Renal cortex interstitium (tissue), 11 donors: ENCODE measurements around the gene SASH3. TPM values are rescaled to one million over a fixed set of nuclear protein-coding genes. Genes with fewer than 3 reads are reported as not detected.
A peak's percentile ranks its signal among the peaks of the same experiment; 100 is the strongest.

Experiments
- DNase-seq, 11 donors: peaks; one replicate each; pipeline ENCODE4 v3.0.0-alpha.2; 2013; ENCODE audit warnings: low read depth in 9 of 11, low spot score in 4 of 11; ENCODE audit errors: extremely low read depth in 1 of 11
- polyA plus RNA-seq, 3 donors: library from polyadenylated mRNA; unstranded; fragments of 120-200 nt; gene quantifications; one replicate each; pipeline ENCODE4 v1.2.1, GENCODE V29; 2013; ENCODE audit not compliant: insufficient read length in 3 of 3

SASH3 gene
- polyA plus RNA-seq, 3 donors: 1.5 to 2.5 (median 2.5) TPM

DNA sequence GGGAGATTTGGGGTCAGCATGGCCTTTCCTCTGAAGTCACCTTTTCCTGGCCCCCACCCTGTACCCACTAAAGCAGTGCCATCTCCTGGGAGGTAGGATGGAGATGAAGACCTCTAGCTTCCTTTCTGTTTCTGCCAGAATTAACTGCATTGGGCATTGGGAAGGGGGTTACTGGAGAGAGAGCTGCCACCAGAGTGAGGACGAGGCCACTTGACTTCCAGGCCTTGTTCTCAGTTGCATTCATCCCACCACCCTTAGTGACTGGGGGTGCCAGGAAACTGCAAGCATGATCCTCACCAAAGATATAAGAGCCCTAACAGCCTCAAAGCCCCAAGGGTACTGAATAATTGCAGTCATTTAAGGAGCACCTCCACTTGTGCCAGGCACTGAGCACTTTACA lies 15.8 kb downstream of the SASH3 start:
- DNase-seq: no peak

DNA sequence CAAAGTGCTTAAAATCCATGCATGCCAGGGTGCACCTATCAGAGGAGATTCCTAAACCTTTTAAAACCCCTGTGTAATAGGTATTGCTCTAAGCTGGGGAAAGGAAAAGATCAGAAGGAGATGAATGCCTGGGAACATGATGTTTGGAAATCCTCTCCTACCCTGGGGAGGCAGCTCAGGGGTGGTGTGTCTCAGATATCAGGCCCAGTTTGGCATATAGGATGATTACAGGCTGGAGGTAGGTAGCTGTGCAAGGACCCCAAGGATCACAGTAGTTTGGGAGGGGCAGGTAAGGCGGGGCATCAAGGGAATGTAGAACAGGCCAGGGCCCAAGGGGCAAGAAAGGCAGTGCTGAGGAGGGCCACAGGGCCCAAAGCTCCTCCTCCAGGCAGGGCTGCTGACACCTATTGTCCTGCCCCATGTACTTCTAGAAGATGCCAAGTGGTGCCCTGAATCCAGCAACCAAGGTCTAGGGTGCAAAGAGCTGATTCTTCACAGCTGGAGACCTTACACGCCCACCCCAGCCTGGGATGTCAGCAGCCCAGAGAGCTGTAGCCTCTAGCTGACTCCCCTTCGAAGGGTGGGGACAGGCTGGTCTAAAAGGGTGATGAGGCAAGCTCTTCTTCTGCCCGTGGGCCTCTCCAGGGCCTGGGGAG lies 17.6 kb downstream of the SASH3 start:
- DNase-seq: no peak

DNA sequence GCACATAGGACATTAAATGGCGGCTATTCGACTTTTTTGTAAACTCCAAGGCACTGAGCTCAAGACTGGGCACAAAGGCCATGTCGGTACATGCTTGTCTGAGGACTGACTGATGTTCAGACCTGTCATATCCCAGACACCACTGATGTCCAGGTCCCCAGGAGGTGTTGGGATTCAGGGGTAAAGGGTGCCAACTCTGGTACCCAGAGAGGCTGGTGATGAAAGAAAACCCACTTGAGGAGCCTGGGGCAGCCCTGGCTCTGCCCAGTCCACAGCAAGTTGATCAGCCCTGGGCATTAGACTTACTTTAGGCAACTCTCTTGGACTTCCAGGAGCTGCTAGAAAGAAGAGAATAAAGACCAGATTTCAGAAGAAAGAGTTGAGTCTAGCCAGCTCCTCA lies 18.7 kb downstream of the SASH3 start:
- DNase-seq: no peak

DNA sequence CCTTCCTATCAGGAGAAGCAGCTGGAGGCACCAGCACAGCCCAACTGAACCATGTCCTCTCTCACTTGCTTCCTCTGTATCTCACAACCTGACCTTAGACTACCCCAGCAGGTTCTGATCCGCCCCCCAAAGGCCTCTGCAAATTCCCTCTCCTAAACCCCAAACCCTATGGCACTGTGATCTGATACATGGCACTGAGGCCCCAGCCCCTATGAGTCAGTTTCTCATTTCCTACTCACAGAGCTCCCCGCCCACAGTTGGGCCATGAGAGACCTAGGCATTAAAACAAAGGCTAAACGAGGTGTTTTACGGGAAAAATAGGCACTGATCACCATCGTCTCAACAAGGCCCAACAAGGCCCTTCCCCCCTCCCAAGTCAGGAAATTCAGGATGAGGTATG lies 19.1 kb downstream of the SASH3 start:
- DNase-seq: no peak

DNA sequence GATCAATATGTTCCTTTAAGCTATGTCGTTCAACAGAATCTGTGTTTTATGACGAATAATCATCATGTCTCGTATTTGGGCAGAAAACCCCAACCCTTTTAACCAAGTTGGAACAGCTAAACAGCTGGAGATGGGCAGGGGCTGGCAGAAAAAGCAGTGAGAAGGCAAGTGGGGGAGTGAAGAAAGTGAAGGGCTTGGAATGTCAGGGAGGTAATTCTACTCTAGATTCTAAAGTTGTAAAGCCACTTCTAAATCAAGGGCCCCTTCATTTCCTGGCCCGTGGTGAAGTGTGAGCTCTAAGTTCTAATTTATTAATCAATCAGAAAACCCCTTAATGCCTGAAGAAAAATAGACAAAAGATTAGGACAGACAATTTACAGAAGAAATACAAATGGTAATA lies 20.4 kb downstream of the SASH3 start:
- peak in 2 of 11 donors; percentile 11 to 15 for DNase-seq

DNA sequence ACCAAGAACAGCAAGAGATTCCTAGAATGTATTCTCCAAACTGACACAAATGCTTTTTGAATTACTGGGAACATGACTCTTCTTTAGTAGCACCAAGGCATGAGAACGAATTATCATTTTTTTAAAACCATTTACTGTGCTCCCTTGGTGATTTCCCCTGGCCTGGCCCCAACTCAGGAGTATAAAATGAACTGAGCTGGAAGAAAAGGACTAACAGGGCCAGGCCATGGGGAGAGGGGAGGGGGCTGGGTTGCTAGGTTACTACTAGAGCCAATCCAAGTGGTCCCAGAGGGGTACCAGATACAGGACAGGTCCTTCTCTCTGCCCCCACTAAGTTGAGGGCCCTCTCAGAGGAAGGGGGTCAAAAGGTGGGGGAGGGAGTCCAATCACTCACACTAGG lies 23.1 kb downstream of the SASH3 start:
- no peak for DNase-seq

DNA sequence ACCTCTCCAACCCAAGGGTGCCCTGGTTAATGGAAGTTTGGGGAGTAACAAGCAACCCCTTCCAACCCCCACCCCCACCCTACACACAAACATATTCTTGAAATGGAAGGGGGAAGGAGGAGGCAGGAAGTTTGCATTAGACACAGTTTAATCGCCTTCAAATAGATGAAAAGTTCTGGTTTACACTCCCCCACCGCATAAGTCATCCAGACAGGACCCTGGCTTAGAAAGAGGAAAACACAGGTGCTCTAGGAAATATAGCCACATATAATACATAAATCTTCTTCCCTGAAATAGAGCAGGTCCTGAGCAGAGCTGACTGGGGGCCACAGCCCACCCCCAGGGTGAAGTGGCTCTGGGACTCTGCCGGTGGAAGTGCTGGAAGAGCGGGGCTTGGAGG lies 25.1 kb downstream of the SASH3 start:
- peak in 4 of 11 donors; percentile 8 to 22 (median 14) for DNase-seq

DNA sequence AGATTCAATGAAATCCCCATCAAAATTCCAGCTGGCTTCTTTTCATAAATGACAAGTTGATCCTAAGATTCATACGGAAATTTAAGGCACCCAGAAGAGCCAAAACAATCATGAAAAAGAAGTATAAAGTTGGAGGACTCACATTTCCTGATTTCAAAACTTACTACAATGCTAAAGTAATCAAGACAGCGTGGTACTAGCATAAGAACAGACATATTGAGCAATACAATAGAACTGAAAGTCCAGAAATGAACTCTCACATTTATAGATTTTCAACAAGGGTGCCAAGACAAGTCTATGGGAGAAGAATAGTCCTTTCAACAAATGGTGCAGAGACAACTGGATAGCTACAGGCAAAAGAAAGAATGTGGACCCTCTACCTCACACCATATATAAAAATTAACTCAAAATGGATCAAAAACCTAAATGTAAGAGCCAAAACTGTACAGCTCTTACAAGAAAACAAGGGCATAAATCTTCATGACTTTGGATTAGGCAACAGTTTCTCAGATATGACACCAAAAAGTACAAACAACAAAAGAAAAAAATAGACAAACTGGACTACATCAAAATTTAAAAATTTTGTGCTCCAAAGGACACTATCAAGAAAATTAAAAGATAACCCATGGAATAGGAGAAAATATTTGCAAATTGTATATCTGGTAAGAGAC lies 28.5 kb downstream of the SASH3 start:
- no peak for DNase-seq

DNA sequence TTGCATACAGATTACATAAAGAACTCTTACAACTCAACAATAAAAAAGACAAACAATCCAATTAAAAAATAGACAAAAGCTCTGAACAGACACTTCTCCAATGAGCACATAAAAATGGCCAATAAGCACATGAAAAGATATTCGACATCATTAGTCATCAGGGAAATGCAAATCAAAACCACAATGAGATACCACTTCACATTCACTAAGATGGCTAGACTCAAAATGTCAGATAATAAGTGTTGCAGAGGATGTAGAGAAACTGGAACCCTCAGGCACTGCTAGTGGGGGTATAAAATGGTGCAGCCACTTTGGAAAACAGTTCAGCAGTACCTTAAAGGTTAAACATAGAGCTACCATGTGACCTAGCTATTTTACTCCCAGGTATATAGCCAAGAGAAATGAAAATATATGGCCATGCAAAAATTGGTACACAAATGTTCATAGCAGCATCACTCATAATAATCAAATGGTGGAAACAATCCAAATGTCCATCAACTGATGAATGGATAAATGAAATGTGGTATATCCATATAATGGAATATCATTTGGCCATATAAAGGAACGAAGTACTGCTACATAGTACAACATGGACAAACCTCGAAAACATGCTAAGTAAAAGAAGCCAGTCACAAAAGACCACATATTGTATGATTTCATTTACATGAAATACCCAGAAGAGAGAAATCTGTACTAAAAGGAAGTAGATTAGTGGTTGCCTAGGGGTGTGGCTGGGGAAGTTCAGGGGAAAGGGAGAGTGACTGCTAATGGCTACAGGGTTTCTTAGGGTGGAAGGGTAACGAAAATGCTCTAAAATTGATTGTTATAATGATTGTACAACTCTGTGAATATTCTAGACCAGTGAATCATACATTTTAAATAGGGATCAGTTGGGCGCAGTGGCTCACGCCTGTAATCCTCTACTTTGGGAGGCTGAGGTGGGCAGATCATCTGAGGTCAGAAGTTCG lies 29.4 kb downstream of the SASH3 start:
- no peak for DNase-seq

DNA sequence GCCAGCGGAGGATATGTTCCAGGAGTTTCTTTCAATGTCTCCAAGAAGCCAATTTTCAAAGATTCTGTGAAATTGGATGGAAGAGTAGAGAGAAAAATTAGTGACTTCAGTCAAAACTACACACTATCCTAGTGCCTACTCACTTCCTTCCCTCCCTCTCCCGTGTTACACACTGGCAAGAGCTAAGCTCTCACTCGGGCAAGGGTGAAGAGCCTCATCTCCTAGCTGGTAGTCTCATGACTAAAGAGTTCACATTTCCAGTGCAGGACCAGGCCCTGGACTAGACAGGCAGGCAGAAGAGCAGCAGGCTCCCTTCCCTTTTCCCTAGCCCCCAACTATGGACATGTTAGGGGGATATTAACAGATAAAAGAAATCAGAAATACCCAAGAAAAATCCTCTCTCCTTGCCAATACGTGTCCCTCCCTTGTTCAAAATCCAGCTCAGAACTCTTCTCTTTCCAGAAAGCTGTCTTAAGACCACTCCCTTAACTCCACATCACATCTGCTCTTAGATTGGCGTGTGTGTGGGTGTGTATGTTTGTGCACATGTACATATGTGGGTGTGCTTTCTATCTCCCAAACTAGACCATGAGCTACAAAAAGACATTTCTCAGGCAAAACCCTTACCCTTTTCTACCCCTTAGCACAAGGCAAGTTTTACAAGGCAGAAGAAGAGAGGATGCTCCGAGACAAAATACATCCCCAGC lies 34.1 kb downstream of the SASH3 start:
- DNase-seq: no peak

DNA sequence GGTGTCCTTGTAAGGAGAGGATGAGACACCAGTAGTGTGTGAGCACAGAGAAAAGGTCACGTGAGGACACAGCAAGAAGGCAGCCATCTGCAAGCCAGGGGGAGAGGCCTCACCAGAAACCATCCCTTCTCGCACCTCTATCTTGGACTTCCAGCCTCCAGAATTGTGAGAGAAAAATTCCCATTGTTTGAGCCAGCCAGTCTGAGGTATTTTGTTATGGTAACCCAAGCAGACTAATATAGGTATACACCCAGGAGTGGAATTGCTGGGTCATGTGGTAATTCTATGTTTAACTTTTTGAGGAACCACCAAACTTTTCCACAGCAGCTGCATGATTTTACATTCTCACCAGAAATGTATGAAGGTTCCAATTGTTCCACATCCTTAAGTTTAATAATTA lies 38.4 kb downstream of the SASH3 start:
- DNase-seq: no peak

DNA sequence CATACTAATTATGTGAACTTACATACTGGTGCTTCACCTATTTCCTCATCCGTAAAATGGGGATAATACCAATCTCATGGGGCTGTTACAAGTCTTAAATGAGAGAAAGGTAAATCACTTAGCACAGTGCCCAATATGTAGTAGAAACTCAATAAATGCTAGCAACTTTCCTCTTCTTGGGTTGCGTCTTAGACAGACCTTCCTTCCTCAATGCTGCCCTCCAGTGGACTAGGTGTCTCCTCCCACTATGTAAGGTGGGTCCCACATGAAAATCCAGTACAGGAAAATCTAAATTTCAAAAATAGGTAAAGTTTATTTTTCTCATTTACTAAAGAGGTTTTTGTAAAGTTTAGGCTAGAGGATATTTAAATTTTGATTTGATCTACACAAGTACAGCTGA lies 43.4 kb downstream of the SASH3 start:
- DNase-seq: no peak

DNA sequence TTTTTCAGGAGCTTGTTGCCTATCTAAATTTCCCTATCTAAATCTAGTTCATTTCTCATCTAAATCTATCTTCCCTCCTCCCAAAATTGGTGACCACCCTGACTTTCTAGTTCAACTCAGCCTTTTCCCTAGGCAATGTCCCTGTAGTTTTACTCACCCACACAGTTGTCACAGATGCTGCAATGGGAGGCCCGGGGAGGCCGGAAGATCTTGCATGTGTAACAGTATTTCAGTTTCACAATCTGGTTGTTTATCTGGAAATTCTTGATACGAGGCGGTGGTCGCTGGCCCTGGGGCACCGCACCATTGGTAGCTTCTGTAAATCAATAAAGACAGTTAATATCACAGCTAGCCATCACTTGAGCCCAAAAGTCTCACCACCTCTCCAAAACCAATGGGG lies 43.8 kb downstream of the SASH3 start:
- DNase-seq: no peak

DNA sequence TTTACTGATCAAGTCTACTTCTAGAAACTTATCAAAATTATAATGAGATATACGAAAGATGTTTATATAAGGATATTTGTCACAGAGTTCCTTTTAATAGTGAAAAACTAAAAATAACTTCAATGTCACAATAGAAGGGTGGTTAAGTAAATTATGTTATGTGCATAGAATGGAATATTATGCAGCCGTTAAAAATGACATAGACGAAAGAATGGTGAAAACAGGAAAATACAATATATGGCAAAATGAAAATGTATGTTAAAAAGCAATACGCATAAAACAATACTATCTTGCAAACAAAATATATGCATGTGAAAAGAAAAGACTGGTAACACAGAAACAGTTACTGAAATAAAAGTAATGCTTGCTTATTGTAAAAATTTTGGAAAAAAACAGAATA lies 44.9 kb downstream of the SASH3 start:
- no peak for DNase-seq

DNA sequence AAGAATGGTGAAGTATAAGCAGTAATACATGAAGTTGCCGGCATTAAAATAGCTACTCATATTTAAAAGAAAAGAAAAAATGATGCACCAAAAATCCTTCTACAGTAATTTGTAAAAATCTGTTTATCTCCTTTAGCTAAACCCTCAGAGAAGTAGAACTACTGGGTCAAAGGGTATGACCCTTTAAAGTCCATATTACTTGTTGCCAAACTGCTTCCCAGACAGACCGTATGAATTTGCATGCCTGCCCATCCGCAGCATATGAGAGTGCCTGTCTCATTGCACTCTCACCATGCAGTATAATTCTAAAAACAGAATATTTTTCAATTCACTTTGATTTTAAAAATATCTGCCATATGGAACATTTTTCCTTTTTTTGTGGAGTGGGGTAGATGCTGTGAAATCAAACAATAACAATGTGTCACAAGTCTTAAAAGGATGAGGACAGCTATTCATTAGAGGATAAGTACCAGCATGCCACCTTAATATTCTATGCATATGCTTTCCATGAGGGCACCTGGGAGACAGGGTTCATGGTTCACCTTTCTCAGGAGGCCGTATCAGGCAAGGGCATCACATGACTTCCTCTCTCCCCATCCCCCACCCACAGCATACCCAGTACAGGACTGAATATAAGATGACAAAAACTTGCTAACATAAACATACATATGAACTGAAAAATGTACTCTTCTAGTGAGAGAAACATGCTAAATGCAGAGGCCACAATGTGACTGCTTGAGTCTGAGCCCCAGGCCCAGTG lies 46.2 kb downstream of the SASH3 start:
- no peak for DNase-seq

DNA sequence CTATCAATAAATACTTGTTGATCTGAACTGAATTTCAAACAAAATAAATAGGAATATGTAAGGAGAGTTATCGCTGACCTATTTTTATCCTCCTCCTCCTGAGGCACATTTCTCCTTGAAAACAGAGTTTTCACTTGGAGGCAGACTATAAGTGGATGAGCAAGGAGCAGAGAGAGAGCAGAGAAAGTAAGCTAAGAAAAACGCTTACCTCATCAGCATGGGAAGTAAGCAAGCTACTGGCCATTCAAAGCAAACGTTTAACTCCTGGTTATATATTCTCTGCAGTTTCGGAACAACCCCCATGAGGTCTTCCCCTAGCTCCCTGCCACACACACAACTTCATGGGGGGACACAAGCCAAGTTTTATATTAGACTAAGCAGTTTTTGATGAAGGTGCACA lies 50.7 kb downstream of the SASH3 start:
- DNase-seq: no peak

DNA sequence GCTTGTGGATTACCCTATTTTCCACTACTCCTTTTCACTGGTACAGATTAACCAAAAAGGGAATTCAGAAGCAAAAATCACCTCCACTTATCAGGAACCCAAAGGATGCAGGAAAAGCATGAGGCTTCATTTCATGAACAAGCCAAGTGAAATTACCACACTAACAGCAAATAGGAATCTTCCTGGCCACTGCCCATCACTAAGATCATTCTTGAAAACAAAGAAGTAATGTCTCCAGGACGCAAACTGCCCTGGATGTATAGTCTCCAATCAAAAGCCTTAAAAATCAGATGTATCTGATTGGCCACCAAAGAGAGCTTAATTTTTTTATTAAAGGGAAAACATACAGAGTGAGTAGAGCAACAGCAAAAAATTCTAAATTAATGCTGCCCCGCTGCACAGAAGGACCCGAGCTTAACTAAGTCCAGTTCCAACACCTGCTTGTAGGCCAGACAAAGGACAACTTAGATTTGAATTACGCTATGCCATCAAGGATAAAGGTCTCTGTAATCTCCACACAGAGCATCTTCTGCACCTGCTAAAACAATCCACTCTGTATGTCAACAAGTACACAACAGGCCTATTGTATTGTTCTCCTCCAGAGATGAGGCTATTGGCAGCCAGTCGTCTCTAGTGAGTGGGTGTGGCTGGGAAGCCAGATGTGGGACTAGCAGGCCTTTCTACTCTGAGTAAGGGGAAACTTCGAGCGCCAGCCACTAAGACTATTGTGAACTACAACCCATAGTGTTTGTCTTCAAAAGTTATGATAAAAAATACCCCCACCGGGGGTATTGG lies 51.5 kb downstream of the SASH3 start:
- no peak for DNase-seq
